Measurements from ENCODE around the gene SYMPK.
"Not testable (repeated sequence)": the region's sequence is repeated elsewhere in the genome, so short reads cannot be mapped to it uniquely, and the experiment has no call there.

SYMPK gene

DNA sequence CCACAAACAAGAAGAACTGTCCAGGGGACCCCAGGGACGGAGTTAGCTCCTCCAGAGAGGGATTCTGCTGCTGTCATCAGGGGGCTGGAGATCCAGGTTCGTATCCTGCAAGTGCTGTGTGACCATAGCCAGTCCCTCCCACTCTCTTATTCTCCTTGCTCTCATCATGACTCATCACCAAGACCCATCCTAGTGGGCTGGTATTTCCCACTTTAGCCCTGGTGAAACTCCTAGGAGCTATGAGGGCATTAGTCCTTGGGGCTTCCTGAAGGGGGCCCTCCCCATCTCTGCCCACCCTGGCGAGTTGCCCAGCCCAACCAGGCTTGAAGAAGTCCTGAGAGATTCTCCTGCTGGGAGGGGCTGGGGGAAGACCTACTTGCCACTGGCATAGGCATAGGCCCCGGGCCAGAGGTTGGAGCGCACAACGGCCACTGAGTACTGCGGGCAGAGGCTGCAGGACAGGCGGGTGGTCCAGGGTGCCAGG lies 62.8 kb downstream of the SYMPK start:
- Histone ChIP-seq H2BK12ac (ENCODE audit: low read length) (no peak overlapping the region), H4K8ac (ENCODE audit: low read depth, low read length) (no peak overlapping the region), H3K4me1 (ENCODE audit: control insufficient read depth in 1 of 2, insufficient read depth in 2 of 2, low read length in 2 of 2) (peaks cover 0 to 10% of the 10 kb centered on the region in 2 experiments), H3K9ac (ENCODE audit: low read length) (no peak overlapping the region), H2AK5ac (ENCODE audit: low read length) (no peak overlapping the region), H3K4ac (ENCODE audit: low read depth, low read length) (no peak overlapping the region), H3K18ac (ENCODE audit: low read length) (no peak overlapping the region), H2BK120ac (ENCODE audit: insufficient read depth, low read length, poor library complexity) (no peak overlapping the region), H2AFZ (ENCODE audit: insufficient read depth, low read length, poor library complexity) (no peak overlapping the region), H3K23ac (ENCODE audit: low read length) (no peak overlapping the region), H3K36me3 (ENCODE audit: control insufficient read depth in 1 of 2, insufficient read depth in 2 of 2, low read length in 2 of 2) (no peaks in the 10 kb centered on the region), H3K79me2 (ENCODE audit: control insufficient read depth, insufficient read depth, low read length, poor library complexity) (no peaks in the 10 kb centered on the region), H3K79me1 (ENCODE audit: low read length) (no peaks in the 10 kb centered on the region), H3K9me3 (ENCODE audit: insufficient read depth, low read depth, low read length) (no peaks in the 10 kb centered on the region), H3K27me3 (ENCODE audit: insufficient read depth, low read length) (no peaks in the 10 kb centered on the region), H3K27ac (ENCODE audit: low read depth, low read length) (no peak overlapping the region), H3K4me2 (ENCODE audit: low read length) (no peak overlapping the region), H2BK5ac (ENCODE audit: low read depth, low read length, poor library complexity) (no peak overlapping the region), H3K4me3 (ENCODE audit: low read depth, low read length) (no peak overlapping the region), H4K12ac (ENCODE audit: low read depth, low read length) (no peak overlapping the region), H4K91ac (ENCODE audit: low read depth, low read length) (no peak overlapping the region), H3K14ac (ENCODE audit: low read length) (no peak overlapping the region)
- WGBS (ENCODE audit: extremely low coverage, insufficient coverage, insufficient read length): no CpG with 5 or more reads among the region's 8 CpGs
- no peak for DNase-seq

DNA sequence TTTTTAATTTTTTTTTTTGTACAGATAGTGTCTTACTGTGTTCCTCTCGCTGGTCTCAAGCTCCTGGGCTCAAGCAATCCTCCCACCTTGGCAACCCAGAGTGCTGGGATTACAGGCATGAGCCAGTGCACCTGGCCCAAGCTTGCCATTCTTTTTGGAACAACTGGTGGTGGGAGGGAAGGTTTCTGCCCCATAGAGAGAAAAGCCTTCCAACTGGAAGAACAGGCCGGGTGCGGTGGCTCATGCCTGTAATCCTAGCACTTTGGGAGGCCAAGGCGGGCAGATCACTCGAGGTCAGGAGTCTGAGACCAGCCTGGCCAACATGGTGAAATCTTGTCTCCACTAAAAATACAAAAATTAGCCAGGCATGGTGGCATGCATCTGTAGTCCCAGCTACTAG lies 63.4 kb downstream of the SYMPK start:
- H2AFZ ChIP-seq (ENCODE audit: insufficient read depth, low read length, poor library complexity); H2BK5ac ChIP-seq (ENCODE audit: low read depth, low read length, poor library complexity); H3K4me2 ChIP-seq (ENCODE audit: low read length); H2BK120ac ChIP-seq (ENCODE audit: insufficient read depth, low read length, poor library complexity); H3K9ac ChIP-seq (ENCODE audit: low read length); H2BK12ac ChIP-seq (ENCODE audit: low read length); H3K79me1 ChIP-seq (ENCODE audit: low read length); H2AK5ac ChIP-seq (ENCODE audit: low read length); H4K12ac ChIP-seq (ENCODE audit: low read depth, low read length); H4K91ac ChIP-seq (ENCODE audit: low read depth, low read length); H3K9me3 ChIP-seq (ENCODE audit: insufficient read depth, low read depth, low read length); H3K27me3 ChIP-seq (ENCODE audit: insufficient read depth, low read length); H3K18ac ChIP-seq (ENCODE audit: low read length); H3K4me1 ChIP-seq (ENCODE audit: control insufficient read depth in 1 of 2, insufficient read depth in 2 of 2, low read length in 2 of 2); H3K36me3 ChIP-seq (ENCODE audit: control insufficient read depth in 1 of 2, insufficient read depth in 2 of 2, low read length in 2 of 2); H3K14ac ChIP-seq (ENCODE audit: low read length); H3K27ac ChIP-seq (ENCODE audit: low read depth, low read length); H4K8ac ChIP-seq (ENCODE audit: low read depth, low read length); H3K79me2 ChIP-seq (ENCODE audit: control insufficient read depth, insufficient read depth, low read length, poor library complexity); H3K4ac ChIP-seq (ENCODE audit: low read depth, low read length); H3K23ac ChIP-seq (ENCODE audit: low read length); H3K4me3 ChIP-seq (ENCODE audit: low read depth, low read length): not testable (repeated sequence)
- peak; percentile 30 to 74 for DNase-seq
- no CpG with 5 or more reads among the region's 5 CpGs for WGBS (ENCODE audit: extremely low coverage, insufficient coverage, insufficient read length)

DNA sequence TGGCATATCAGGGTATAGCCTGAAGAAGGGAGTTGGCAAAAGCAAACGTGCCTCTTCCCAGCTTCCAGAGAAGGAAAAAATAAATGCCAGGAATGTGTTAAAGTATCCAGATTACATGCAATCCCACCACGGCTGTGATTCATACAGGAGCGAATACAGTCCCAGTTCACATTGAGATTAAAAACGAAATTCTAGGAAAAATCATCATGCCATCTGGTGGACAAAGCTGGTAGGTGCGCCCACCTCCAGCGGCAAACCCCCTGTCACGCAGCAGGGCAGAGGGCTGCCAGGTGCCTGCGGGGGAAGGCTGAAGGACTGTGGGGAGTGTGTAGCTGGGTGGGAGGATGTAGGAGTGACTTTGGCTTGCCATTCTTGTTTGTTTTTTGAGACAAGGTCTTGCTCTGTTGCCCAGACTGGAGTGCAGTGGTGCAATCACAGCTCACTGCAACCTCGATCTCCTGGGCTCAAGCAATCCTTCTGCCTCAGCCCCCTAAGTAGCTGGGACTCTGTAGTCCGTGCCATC lies 63.9 kb downstream of the SYMPK start:
- Histone ChIP-seq H4K12ac (ENCODE audit: low read depth, low read length) (no peak overlapping the region), H2BK120ac (ENCODE audit: insufficient read depth, low read length, poor library complexity) (no peak overlapping the region), H3K14ac (ENCODE audit: low read length) (no peak overlapping the region), H3K27me3 (ENCODE audit: insufficient read depth, low read length) (no peaks in the 10 kb centered on the region), H2BK12ac (ENCODE audit: low read length) (no peak overlapping the region), H2BK5ac (ENCODE audit: low read depth, low read length, poor library complexity) (no peak overlapping the region), H3K79me2 (ENCODE audit: control insufficient read depth, insufficient read depth, low read length, poor library complexity) (no peaks in the 10 kb centered on the region), H2AK5ac (ENCODE audit: low read length) (no peak overlapping the region), H3K4me1 (ENCODE audit: control insufficient read depth in 1 of 2, insufficient read depth in 2 of 2, low read length in 2 of 2) (peaks cover 0 to 10% of the 10 kb centered on the region in 2 experiments), H3K36me3 (ENCODE audit: control insufficient read depth in 1 of 2, insufficient read depth in 2 of 2, low read length in 2 of 2) (no peaks in the 10 kb centered on the region), H3K23ac (ENCODE audit: low read length) (no peak overlapping the region), H3K27ac (ENCODE audit: low read depth, low read length) (no peak overlapping the region), H3K4ac (ENCODE audit: low read depth, low read length) (no peak overlapping the region), H3K9me3 (ENCODE audit: insufficient read depth, low read depth, low read length) (no peaks in the 10 kb centered on the region), H3K79me1 (ENCODE audit: low read length) (no peaks in the 10 kb centered on the region), H4K91ac (ENCODE audit: low read depth, low read length) (no peak overlapping the region), H3K4me3 (ENCODE audit: low read depth, low read length) (no peak overlapping the region), H3K4me2 (ENCODE audit: low read length) (no peak overlapping the region), H3K18ac (ENCODE audit: low read length) (no peak overlapping the region), H2AFZ (ENCODE audit: insufficient read depth, low read length, poor library complexity) (no peak overlapping the region), H3K9ac (ENCODE audit: low read length) (no peak overlapping the region), H4K8ac (ENCODE audit: low read depth, low read length) (no peak overlapping the region)
- no CpG with 5 or more reads among the region's 10 CpGs for WGBS (ENCODE audit: extremely low coverage, insufficient coverage, insufficient read length)
- DNase-seq: peak; percentile 54 to 77

DNA sequence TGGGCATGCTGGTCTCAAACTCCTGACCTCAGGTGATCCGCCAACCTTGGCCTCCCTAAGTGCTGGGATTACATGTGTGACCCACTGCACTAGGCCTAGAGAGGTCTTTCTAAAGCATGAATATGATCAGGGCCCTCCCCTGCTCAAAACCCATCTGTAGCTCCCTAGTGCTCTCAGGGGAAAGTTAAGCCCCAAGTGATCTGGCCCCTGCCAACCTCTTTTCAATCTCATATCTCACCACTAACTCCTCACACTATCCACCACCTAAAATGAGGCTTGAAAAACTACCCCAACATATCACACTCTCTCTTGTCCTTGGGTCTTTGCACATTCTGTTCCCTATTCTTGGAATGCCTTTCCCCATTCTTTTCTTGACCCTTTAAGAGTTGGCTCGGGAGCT lies 68.3 kb downstream of the SYMPK start:
- no peaks in the 10 kb centered on the region for H3K9me3 ChIP-seq (ENCODE audit: insufficient read depth, low read depth, low read length)
- no peak overlapping the region for H2BK5ac ChIP-seq (ENCODE audit: low read depth, low read length, poor library complexity)
- no peak overlapping the region for H3K4me2 ChIP-seq (ENCODE audit: low read length)
- H3K79me2 ChIP-seq (ENCODE audit: control insufficient read depth, insufficient read depth, low read length, poor library complexity): peaks cover 9% of the 10 kb centered on the region
- no peak overlapping the region for H3K4me3 ChIP-seq (ENCODE audit: low read depth, low read length)
- no peak overlapping the region for H2AFZ ChIP-seq (ENCODE audit: insufficient read depth, low read length, poor library complexity)
- H3K36me3 ChIP-seq (ENCODE audit: control insufficient read depth in 1 of 2, insufficient read depth in 2 of 2, low read length in 2 of 2): peaks cover 6% of the 10 kb centered on the region in 2 experiments
- no peak overlapping the region for H3K23ac ChIP-seq (ENCODE audit: low read length)
- no peak overlapping the region for H3K9ac ChIP-seq (ENCODE audit: low read length)
- H3K4ac ChIP-seq (ENCODE audit: low read depth, low read length): no peak overlapping the region
- peaks cover 7% of the 10 kb centered on the region for H3K79me1 ChIP-seq (ENCODE audit: low read length)
- H3K27ac ChIP-seq (ENCODE audit: low read depth, low read length): no peak overlapping the region
- peaks cover 3 to 16% of the 10 kb centered on the region in 2 experiments for H3K4me1 ChIP-seq (ENCODE audit: control insufficient read depth in 1 of 2, insufficient read depth in 2 of 2, low read length in 2 of 2)
- H3K27me3 ChIP-seq (ENCODE audit: insufficient read depth, low read length): no peaks in the 10 kb centered on the region
- DNase-seq: no peak
- H3K14ac ChIP-seq (ENCODE audit: low read length): no peak overlapping the region
- no peak overlapping the region for H2BK120ac ChIP-seq (ENCODE audit: insufficient read depth, low read length, poor library complexity)
- H4K8ac ChIP-seq (ENCODE audit: low read depth, low read length): no peak overlapping the region
- H3K18ac ChIP-seq (ENCODE audit: low read length): no peak overlapping the region
- no peak overlapping the region for H2BK12ac ChIP-seq (ENCODE audit: low read length)
- H2AK5ac ChIP-seq (ENCODE audit: low read length): no peak overlapping the region
- H4K91ac ChIP-seq (ENCODE audit: low read depth, low read length): no peak overlapping the region
- WGBS (ENCODE audit: extremely low coverage, insufficient coverage, insufficient read length): no CpG with 5 or more reads among the region's 2 CpGs
- no peak overlapping the region for H4K12ac ChIP-seq (ENCODE audit: low read depth, low read length)
